Measurements from ENCODE around the gene WDHD1. TPM values are rescaled to one million over a fixed set of nuclear protein-coding genes. Genes with fewer than 3 reads are reported as not detected.
"Not testable (repeated sequence)": the region's sequence is repeated elsewhere in the genome, so short reads cannot be mapped to it uniquely, and the experiment has no call there.

Gene WDHD1
- total RNA-seq, 1 experiment from 2014 or later: 23.7 TPM

DNA sequence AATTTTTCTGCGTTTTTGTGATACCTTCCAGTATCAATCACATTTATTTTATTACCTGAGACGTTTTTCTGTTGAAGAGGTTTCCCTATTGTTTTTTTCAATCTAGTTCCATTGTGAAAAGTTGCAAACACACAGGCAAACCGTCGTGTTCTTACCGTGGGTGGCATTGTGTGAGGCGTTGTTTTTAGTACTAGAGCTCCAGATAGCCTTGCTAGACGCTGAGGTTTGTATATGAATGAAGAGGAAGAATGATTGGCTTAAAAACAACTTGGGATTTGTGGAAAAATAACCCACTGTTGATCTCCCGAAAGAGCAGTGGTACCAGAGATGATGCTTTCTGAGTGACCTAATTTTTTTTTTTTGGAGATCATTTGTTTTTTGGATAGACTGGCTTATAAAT is 1.2 kb upstream of the WDHD1 start:
- H3K27me3 ChIP-seq (replicated peaks): no peaks in the 10 kb centered on the region
- H3K4me3 ChIP-seq: peak overlapping the region; percentile 65
- no peaks in the 10 kb centered on the region for H3K9me3 ChIP-seq (replicated peaks)
- H3K36me3 ChIP-seq: peaks cover 26% of the 10 kb centered on the region
- peak in 1 of 2 experiments; percentile 37 for DNase-seq (ENCODE audit: low read depth in 1 of 2, low spot score in 2 of 2)
- H3K4me1 ChIP-seq (replicated peaks): peaks cover 38% of the 10 kb centered on the region
- H3K27ac ChIP-seq: peak overlapping the region; percentile 76

DNA sequence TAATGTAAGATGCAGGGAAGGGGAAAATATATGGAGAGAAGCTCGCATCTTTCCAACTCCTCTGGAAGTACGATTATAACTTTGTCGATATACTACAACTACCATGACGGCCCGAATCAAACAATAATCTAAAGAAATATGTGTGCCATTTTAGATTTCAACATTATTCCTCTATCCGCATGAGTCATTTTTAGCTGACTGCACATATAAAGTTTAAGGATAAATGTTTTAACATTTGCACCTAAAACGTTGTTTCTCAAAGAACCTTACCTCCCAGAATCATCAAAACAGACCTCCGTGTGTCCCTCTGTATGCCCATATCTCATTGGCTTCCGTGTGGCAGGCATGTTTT is 482 bp downstream of the WDHD1 start:
- peak overlapping the region; percentile 65 for H3K4me3 ChIP-seq

GRCh38 chr14:55025948-55026347 is 951 bp downstream of the WDHD1 start:
- H3K4me3 ChIP-seq: peak overlapping the region; percentile 65
- H3K36me3 ChIP-seq: peaks cover 31% of the 10 kb centered on the region
- no peaks in the 10 kb centered on the region for H3K9me3 ChIP-seq (replicated peaks)
- H3K27ac ChIP-seq: peak overlapping the region; percentile 76; the same call in 1 of the 2 replicates
- DNase-seq (ENCODE audit: low read depth in 1 of 2, low spot score in 2 of 2): no peak
- H3K27me3 ChIP-seq (replicated peaks): no peaks in the 10 kb centered on the region
- H3K4me1 ChIP-seq (replicated peaks): peaks cover 18% of the 10 kb centered on the region

More for the DNA sequence above, 482 bp downstream of the WDHD1 start:
- no peak for DNase-seq (ENCODE audit: low read depth in 1 of 2, low spot score in 2 of 2)
- no peaks in the 10 kb centered on the region for H3K27me3 ChIP-seq (replicated peaks)
- H3K36me3 ChIP-seq: peaks cover 31% of the 10 kb centered on the region
- H3K27ac ChIP-seq: peak overlapping the region; percentile 76
- no peaks in the 10 kb centered on the region for H3K9me3 ChIP-seq (replicated peaks)
- peaks cover 22% of the 10 kb centered on the region for H3K4me1 ChIP-seq (replicated peaks)

DNA sequence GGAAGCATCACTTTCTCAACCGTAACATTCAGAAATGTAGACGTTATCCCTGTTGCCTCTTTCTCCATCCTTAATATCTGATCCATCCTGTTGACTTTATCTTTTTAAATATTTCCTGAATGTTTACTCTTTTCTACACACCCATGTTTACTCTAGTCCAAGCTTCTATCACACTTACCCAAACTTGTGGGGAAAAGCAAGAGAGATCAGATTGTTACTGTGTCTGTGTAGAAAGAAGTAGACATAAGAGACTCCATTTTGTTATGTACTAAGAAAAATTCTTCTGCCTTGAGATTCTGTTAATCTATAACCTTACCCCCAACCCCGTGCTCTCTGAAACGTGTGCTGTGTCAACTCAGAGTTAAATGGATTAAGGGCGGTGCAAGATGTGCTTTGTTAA is 2.5 kb downstream of the WDHD1 start:
- Histone ChIP-seq H3K4me1 (replicated peaks) (peaks cover 12% of the 10 kb centered on the region), H3K36me3 (peaks cover 31% of the 10 kb centered on the region)
- not testable (repeated sequence) for H3K4me3 ChIP-seq; H3K27ac ChIP-seq; DNase-seq (ENCODE audit: low read depth in 1 of 2, low spot score in 2 of 2); H3K9me3 ChIP-seq (replicated peaks); H3K27me3 ChIP-seq (replicated peaks)

GRCh38 chr14:55019968-55020554 is 6.8 kb downstream of the WDHD1 start:
- no peak overlapping the region for H3K4me3 ChIP-seq
- no peak overlapping the region for H3K27ac ChIP-seq
- H3K27me3 ChIP-seq (replicated peaks): no peaks in the 10 kb centered on the region
- H3K4me1 ChIP-seq (replicated peaks): no peaks in the 10 kb centered on the region
- H3K36me3 ChIP-seq: peaks cover 36% of the 10 kb centered on the region
- DNase-seq (ENCODE audit: low read depth in 1 of 2, low spot score in 2 of 2): no peak
- no peaks in the 10 kb centered on the region for H3K9me3 ChIP-seq (replicated peaks)

- Histone ChIP-seq H3K27me3 (replicated peaks) (no peaks in the 10 kb centered on the region), H3K4me3 (no peak overlapping the region), H3K27ac (no peak overlapping the region), H3K9me3 (replicated peaks) (no peaks in the 10 kb centered on the region), H3K36me3 (peaks cover 35% of the 10 kb centered on the region), H3K4me1 (replicated peaks) (no peaks in the 10 kb centered on the region)
- DNase-seq (ENCODE audit: low read depth in 1 of 2, low spot score in 2 of 2): no peak
Observed at GRCh38 chr14:55015006-55015405, 11.9 kb downstream of the WDHD1 start.

- Histone ChIP-seq H3K36me3 (peaks cover 38% of the 10 kb centered on the region), H3K4me1 (replicated peaks) (no peaks in the 10 kb centered on the region), H3K9me3 (replicated peaks) (no peaks in the 10 kb centered on the region), H3K27me3 (replicated peaks) (no peaks in the 10 kb centered on the region), H3K4me3 (no peak overlapping the region), H3K27ac (no peak overlapping the region)
- no peak for DNase-seq (ENCODE audit: low read depth in 1 of 2, low spot score in 2 of 2)
Observed at GRCh38 chr14:55005071-55005470, 21.8 kb downstream of the WDHD1 start.

DNA sequence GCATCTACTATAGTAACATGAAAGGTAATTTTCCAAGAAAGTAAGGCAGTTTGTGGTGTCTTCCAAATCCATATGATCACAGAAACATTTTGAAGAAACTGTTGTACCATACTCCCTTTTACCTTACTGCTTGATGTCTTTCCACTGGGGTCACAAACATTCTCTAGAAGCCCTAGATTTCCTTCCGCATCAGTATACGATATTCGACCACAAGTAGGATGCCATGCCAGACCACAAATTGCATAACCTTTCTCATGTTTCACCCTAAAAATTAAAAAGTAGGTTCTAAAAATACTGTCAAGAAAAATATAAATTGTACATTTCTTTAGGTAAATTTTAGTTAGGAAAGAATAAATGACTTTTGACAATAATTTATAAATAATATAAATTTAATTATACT is 26.5 kb downstream of the WDHD1 start:
- Histone ChIP-seq H3K27me3 (replicated peaks) (no peaks in the 10 kb centered on the region), H3K4me1 (replicated peaks) (no peaks in the 10 kb centered on the region), H3K4me3 (no peak overlapping the region), H3K9me3 (replicated peaks) (no peaks in the 10 kb centered on the region), H3K36me3 (peaks cover 32% of the 10 kb centered on the region), H3K27ac (no peak overlapping the region)
- no peak for DNase-seq (ENCODE audit: low read depth in 1 of 2, low spot score in 2 of 2)

- DNase-seq (ENCODE audit: low read depth in 1 of 2, low spot score in 2 of 2): no peak
- no peaks in the 10 kb centered on the region for H3K9me3 ChIP-seq (replicated peaks)
- H3K36me3 ChIP-seq: peaks cover 53% of the 10 kb centered on the region
Observed at GRCh38 chr14:54985156-54985555, 41.7 kb downstream of the WDHD1 start.

GRCh38 chr14:54981698-54982097 is 45.2 kb downstream of the WDHD1 start:
- no peaks in the 10 kb centered on the region for H3K4me1 ChIP-seq (replicated peaks)
- DNase-seq (ENCODE audit: low read depth in 1 of 2, low spot score in 2 of 2): no peak

More at GRCh38 chr14:54985156-54985555, 41.7 kb downstream of the WDHD1 start:
- Histone ChIP-seq H3K27me3 (replicated peaks) (no peaks in the 10 kb centered on the region), H3K4me3 (no peak overlapping the region), H3K4me1 (replicated peaks) (no peaks in the 10 kb centered on the region), H3K27ac (no peak overlapping the region)

DNA sequence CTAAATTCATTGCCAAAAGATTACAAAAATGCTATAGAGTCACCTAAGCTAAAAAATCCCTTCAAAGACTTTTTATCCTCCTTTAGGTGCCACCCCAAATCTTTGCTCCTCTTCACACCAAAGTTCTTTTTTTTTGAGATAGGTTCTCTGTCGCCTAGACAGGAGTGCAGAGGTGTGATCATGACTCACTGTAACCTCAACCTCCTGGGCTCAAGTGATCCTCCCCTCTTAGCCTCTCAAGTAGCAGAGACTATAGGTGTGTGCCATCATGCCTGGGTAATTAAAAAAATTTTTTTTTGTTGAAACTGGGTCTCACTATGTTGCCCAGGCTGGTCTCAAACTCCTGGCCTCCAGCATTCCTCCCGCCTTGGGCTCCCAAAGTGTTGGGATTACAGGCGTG is 47.9 kb downstream of the WDHD1 start:
- DNase-seq (ENCODE audit: low read depth in 1 of 2, low spot score in 2 of 2): no peak
- H3K9me3 ChIP-seq (replicated peaks): no peaks in the 10 kb centered on the region
- peaks cover 29% of the 10 kb centered on the region for H3K36me3 ChIP-seq
- H3K4me1 ChIP-seq (replicated peaks): peaks cover 7% of the 10 kb centered on the region
- H3K27ac ChIP-seq: no peak overlapping the region
- H3K4me3 ChIP-seq: no peak overlapping the region
- no peaks in the 10 kb centered on the region for H3K27me3 ChIP-seq (replicated peaks)

More at GRCh38 chr14:54981698-54982097, 45.2 kb downstream of the WDHD1 start:
- Histone ChIP-seq H3K27me3 (replicated peaks) (no peaks in the 10 kb centered on the region), H3K4me3 (no peak overlapping the region), H3K36me3 (peaks cover 44% of the 10 kb centered on the region), H3K9me3 (replicated peaks) (no peaks in the 10 kb centered on the region), H3K27ac (no peak overlapping the region)

- peak overlapping the region; percentile 7; the same call in 1 of the 2 replicates for H3K27ac ChIP-seq
- no peaks in the 10 kb centered on the region for H3K9me3 ChIP-seq (replicated peaks)
- peaks cover 7% of the 10 kb centered on the region for H3K4me1 ChIP-seq (replicated peaks)
- DNase-seq (ENCODE audit: low read depth in 1 of 2, low spot score in 2 of 2): peak in 1 of 2 experiments; percentile 11
- peaks cover 15% of the 10 kb centered on the region for H3K36me3 ChIP-seq
- no peak overlapping the region for H3K4me3 ChIP-seq
- no peaks in the 10 kb centered on the region for H3K27me3 ChIP-seq (replicated peaks)
Observed at GRCh38 chr14:54976316-54976715, 50.6 kb downstream of the WDHD1 start.

DNA sequence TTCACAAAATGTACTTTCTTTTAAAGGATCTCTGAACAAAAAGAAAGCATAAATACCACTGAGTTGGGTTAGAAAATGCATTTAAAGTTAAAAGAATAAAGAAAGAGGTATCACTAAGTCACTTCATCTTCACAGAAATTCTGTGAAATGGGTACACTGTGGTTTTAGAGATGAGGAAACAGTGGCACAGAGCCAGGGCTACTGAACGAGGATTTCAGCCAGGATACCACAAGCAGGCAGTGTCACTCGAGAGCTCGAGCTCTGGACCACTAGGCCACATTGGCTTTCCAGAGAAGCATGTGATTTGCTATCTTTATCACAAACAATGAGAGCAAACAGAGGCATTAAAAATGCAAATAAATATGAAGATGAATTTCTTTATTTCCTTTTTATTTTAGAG is 51.0 kb downstream of the WDHD1 start:
- H3K4me3 ChIP-seq: no peak overlapping the region
- no peaks in the 10 kb centered on the region for H3K9me3 ChIP-seq (replicated peaks)
- no peaks in the 10 kb centered on the region for H3K27me3 ChIP-seq (replicated peaks)
- H3K27ac ChIP-seq: peak overlapping the region; percentile 7; the same call in 1 of the 2 replicates
- peaks cover 11% of the 10 kb centered on the region for H3K36me3 ChIP-seq
- DNase-seq (ENCODE audit: low read depth in 1 of 2, low spot score in 2 of 2): no peak
- peaks cover 7% of the 10 kb centered on the region for H3K4me1 ChIP-seq (replicated peaks)

DNA sequence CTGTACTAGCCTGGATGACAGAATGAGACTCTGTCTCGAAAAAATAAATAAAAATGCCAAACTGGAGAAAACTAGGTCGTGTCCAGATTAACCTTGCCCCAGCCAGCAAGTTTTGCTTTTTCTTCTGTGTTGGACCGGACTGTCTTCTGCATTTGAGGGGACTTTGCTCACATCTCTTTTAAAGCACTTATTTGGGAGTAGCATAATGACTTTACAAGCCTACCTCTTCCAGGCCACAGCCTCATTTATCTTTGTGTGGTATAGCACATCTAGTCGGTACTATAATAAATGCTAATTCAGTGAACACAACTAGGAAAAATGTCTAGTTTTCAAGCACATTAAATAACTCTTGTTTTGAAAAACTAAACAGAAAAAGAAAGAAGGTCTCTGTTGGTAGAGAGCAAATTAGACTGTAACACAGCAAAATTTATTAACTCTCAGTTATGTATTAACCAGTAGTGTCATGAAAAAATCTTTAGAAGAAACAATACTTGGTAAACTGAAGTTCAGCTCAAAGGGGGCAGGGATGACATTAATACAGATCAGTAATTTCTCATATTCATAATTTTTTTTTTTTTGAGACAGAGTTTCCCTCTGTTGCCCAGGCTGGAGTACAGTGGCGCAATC is 52.0 kb downstream of the WDHD1 start:
- no peaks in the 10 kb centered on the region for H3K27me3 ChIP-seq (replicated peaks)
- no peak for DNase-seq (ENCODE audit: low read depth in 1 of 2, low spot score in 2 of 2)
- H3K4me3 ChIP-seq: no peak overlapping the region
- H3K9me3 ChIP-seq (replicated peaks): no peaks in the 10 kb centered on the region
- H3K36me3 ChIP-seq: peaks cover 9% of the 10 kb centered on the region
- no peak overlapping the region for H3K27ac ChIP-seq
- H3K4me1 ChIP-seq (replicated peaks): peaks cover 7% of the 10 kb centered on the region
